ENCODE results near the gene ZNF710.

- TF ChIP-seq CTCF (conservative IDR thresholded peaks at IDR 0.05; ENCODE audit: low read depth, low read length), result no peak
- TF ChIP-seq EZH2 (IDR thresholded peaks at IDR 0.05; ENCODE audit: borderline replicate concordance, low read depth, low read length, poor library complexity, severe bottlenecking), result no peak
These were observed 730 bp upstream of the ZNF710 start for GRCh38 chr15:90000186-90001001.

All from A673 (cell line).